Stimulated activated CD4-positive, alpha-beta T cell treated with anti-CD3 and anti-CD28 coated beads, Interleukin-2, amount 100 ng/mL, for 4 hours (primary cell): ENCODE measurements around the gene PALS1.

Experiments
- DNase-seq: peaks from one replicate; pipeline ENCODE4 v3.0.0-alpha.2; 2020; ENCODE audit warnings: low read depth

Gene PALS1

GRCh38 chr14:67241411-67242167, at the start of gene PALS1:
Gene PALS1, plus strand, starts transcription at chr14:67241435. Its CDS starts 37,736 bp downstream, at chr14:67279171.
- peak; percentile 15 for DNase-seq

- no peak for DNase-seq
These were observed 49.4 kb upstream of the PALS1 start for GRCh38 chr14:67191768-67192290.

GRCh38 chr14:67192366-67192765, 48.9 kb upstream of the PALS1 start:
- no peak for DNase-seq

GRCh38 chr14:67195279-67195678, 46.0 kb upstream of the PALS1 start:
- no peak for DNase-seq

GRCh38 chr14:67199016-67199415, 42.2 kb upstream of the PALS1 start:
- no peak for DNase-seq

- no peak for DNase-seq
These were observed 33.4 kb upstream of the PALS1 start for GRCh38 chr14:67207810-67208209.

- DNase-seq: no peak
These were observed 23.1 kb upstream of the PALS1 start for GRCh38 chr14:67218126-67218525.

- DNase-seq: no peak
These were observed 19.8 kb upstream of the PALS1 start for GRCh38 chr14:67221248-67221981.

- DNase-seq: no peak
These were observed 19.3 kb upstream of the PALS1 start for GRCh38 chr14:67221982-67222328.

GRCh38 chr14:67225523-67225922, 15.7 kb upstream of the PALS1 start:
- no peak for DNase-seq

- no peak for DNase-seq
These were observed 12.8 kb upstream of the PALS1 start for GRCh38 chr14:67228325-67228984.

GRCh38 chr14:67232066-67232465, 9.2 kb upstream of the PALS1 start:
- DNase-seq: no peak

- DNase-seq: no peak
These were observed 8.6 kb upstream of the PALS1 start for GRCh38 chr14:67232621-67233020.

GRCh38 chr14:67237591-67237990, 3.6 kb upstream of the PALS1 start:
- DNase-seq: no peak

GRCh38 chr14:67239582-67239981, 1.7 kb upstream of the PALS1 start:
- no peak for DNase-seq

GRCh38 chr14:67240168-67240932, 885 bp upstream of the PALS1 start:
- no peak for DNase-seq

GRCh38 chr14:67240978-67241410, 241 bp upstream of the PALS1 start:
- peak; percentile 88 for DNase-seq

- DNase-seq: no peak
These were observed 859 bp downstream of the PALS1 start for GRCh38 chr14:67242168-67242420.

- no peak for DNase-seq
These were observed 3.9 kb downstream of the PALS1 start for GRCh38 chr14:67245104-67245503.

- DNase-seq: no peak
These were observed 10.5 kb downstream of the PALS1 start for GRCh38 chr14:67251573-67252226.

- no peak for DNase-seq
These were observed 11.9 kb downstream of the PALS1 start for GRCh38 chr14:67253076-67253635.
